Measurements from ENCODE around the gene TBC1D8.

- no peak for TF ChIP-seq CTCF (IDR thresholded peaks at IDR 0.05; ENCODE audit: insufficient read depth, low read length)
- no peak for TF ChIP-seq REST (IDR thresholded peaks at IDR 0.05; ENCODE audit: insufficient replicate concordance, low read depth)
- no peak for TF ChIP-seq POLR2AphosphoS5 (IDR thresholded peaks at IDR 0.05; ENCODE audit: low read depth)
- no peak for TF ChIP-seq GABPA (IDR thresholded peaks at IDR 0.05; ENCODE audit: low read depth)
Observed at GRCh38 chr2:101026253-101026701, 124.9 kb downstream of the TBC1D8 start.

All from HL-60 (cell line).